Measurements from ENCODE around the gene ZIC1.

- TF ChIP-seq EZH2 (IDR thresholded peaks at IDR 0.05; ENCODE audit: low read length), result no peak
- TF ChIP-seq, protein P1, sequence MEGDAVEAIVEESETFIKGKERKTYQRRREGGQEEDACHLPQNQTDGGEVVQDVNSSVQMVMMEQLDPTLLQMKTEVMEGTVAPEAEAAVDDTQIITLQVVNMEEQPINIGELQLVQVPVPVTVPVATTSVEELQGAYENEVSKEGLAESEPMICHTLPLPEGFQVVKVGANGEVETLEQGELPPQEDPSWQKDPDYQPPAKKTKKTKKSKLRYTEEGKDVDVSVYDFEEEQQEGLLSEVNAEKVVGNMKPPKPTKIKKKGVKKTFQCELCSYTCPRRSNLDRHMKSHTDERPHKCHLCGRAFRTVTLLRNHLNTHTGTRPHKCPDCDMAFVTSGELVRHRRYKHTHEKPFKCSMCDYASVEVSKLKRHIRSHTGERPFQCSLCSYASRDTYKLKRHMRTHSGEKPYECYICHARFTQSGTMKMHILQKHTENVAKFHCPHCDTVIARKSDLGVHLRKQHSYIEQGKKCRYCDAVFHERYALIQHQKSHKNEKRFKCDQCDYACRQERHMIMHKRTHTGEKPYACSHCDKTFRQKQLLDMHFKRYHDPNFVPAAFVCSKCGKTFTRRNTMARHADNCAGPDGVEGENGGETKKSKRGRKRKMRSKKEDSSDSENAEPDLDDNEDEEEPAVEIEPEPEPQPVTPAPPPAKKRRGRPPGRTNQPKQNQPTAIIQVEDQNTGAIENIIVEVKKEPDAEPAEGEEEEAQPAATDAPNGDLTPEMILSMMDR (optimal IDR thresholded peaks at IDR 0.05 in 1 of 3, IDR thresholded peaks at IDR 0.05 in 1 of 3, conservative IDR thresholded peaks at IDR 0.05 in 1 of 3; ENCODE audit: extremely low read depth in 1 of 3, insufficient read depth in 2 of 3, low read length in 3 of 3), result no peak
Measured at GRCh38 chr3:147401421-147401820, 7.7 kb upstream of the ZIC1 start.

Measured in keratinocyte (primary cell).